NCI-H82 treated with DMSO at 0.1 percent for 48 hours (cell line): ENCODE data around the gene POMP.
"Not testable (repeated sequence)": the region's sequence is repeated elsewhere in the genome, so short reads cannot be mapped to it uniquely, and the experiment has no call there.

ENCODE experiments used
- DNase-seq: peaks from one replicate; lab custom pipeline; 2025; ENCODE audit not compliant: unreplicated experiment; lab: John Stamatoyannopoulos, UW

The POMP gene

GRCh38 chr13:28637714-28638355, 21.1 kb upstream of the POMP start:
- no peak for DNase-seq

- no peak for DNase-seq
These were observed 20.2 kb upstream of the POMP start for GRCh38 chr13:28638756-28639155.

GRCh38 chr13:28640861-28641599, 17.9 kb upstream of the POMP start:
- no peak for DNase-seq

GRCh38 chr13:28641600-28641926, 17.4 kb upstream of the POMP start:
- DNase-seq: no peak

GRCh38 chr13:28650284-28650683, 8.6 kb upstream of the POMP start:
- no peak for DNase-seq

GRCh38 chr13:28651810-28652401, 7.0 kb upstream of the POMP start:
- DNase-seq: no peak

GRCh38 chr13:28653111-28653510, 5.8 kb upstream of the POMP start:
- no peak for DNase-seq

- DNase-seq: no peak
These were observed 4.7 kb upstream of the POMP start for GRCh38 chr13:28654276-28654675.

GRCh38 chr13:28655561-28655960, 3.4 kb upstream of the POMP start:
- no peak for DNase-seq

GRCh38 chr13:28657784-28658538, 969 bp upstream of the POMP start:
- no peak for DNase-seq

GRCh38 chr13:28658539-28658795, 463 bp upstream of the POMP start:
- no peak for DNase-seq

- no peak for DNase-seq
These were observed 666 bp downstream of the POMP start for GRCh38 chr13:28659621-28659970.

- DNase-seq: no peak
These were observed 8.1 kb downstream of the POMP start for GRCh38 chr13:28666897-28667488.

GRCh38 chr13:28671126-28671792, 12.3 kb downstream of the POMP start:
- no peak for DNase-seq

GRCh38 chr13:28678809-28679208, 19.9 kb downstream of the POMP start:
- no peak for DNase-seq

GRCh38 chr13:28679628-28680027, 20.7 kb downstream of the POMP start:
- no peak for DNase-seq

- DNase-seq: no peak
These were observed 21.6 kb downstream of the POMP start for GRCh38 chr13:28680541-28680940.

- not testable (repeated sequence) for DNase-seq
These were observed 24.2 kb downstream of the POMP start for GRCh38 chr13:28683169-28683568.

- DNase-seq: no peak
These were observed 25.3 kb downstream of the POMP start for GRCh38 chr13:28684257-28684656.

- DNase-seq: no peak
These were observed 26.2 kb downstream of the POMP start for GRCh38 chr13:28685114-28685513.

- no peak for DNase-seq
These were observed 27.0 kb downstream of the POMP start for GRCh38 chr13:28685892-28686291.
